CD4-positive, alpha-beta T cell treated with Interleukin-1 beta for 1 hour (primary cell): ENCODE measurements around the gene SARS2.
A peak's percentile ranks its signal among the peaks of the same experiment; 100 is the strongest.
"Not testable (repeated sequence)": the region's sequence is repeated elsewhere in the genome, so short reads cannot be mapped to it uniquely, and the experiment has no call there.

Source experiments
- DNase-seq, 2 donors: peaks; one replicate each; pipeline ENCODE4 v3.0.0-alpha.2; 2020 to 2022

SARS2 gene

GRCh38 chr19:38945562-38946228 lies 15.1 kb upstream of the SARS2 start:
- DNase-seq, result no peak

- no peak for DNase-seq
Measured at GRCh38 chr19:38944981-38945506, 14.5 kb upstream of the SARS2 start.

- no peak for DNase-seq
Measured at GRCh38 chr19:38942471-38943181, 12.1 kb upstream of the SARS2 start.

GRCh38 chr19:38941979-38942378 lies 11.4 kb upstream of the SARS2 start:
- DNase-seq, result no peak

GRCh38 chr19:38941466-38941865 lies 10.9 kb upstream of the SARS2 start:
- DNase-seq, result not testable (repeated sequence)

GRCh38 chr19:38939957-38940356 lies 9.4 kb upstream of the SARS2 start:
- no peak for DNase-seq

- no peak for DNase-seq
Measured at GRCh38 chr19:38933544-38933943, 3.0 kb upstream of the SARS2 start.

- DNase-seq, result peak; percentile 35 to 58
Measured at GRCh38 chr19:38932425-38933179, 2.0 kb upstream of the SARS2 start.

GRCh38 chr19:38931521-38931793 lies 894 bp upstream of the SARS2 start:
- DNase-seq, result no peak

- DNase-seq, result peak; percentile 99
Measured at GRCh38 chr19:38930776-38931520, 385 bp upstream of the SARS2 start, which contains the start of gene MRPS12. Gene MRPS12, plus strand, starts transcription at chr19:38930944. Its CDS starts 351 bp downstream, at chr19:38931295.

- DNase-seq, result peak in 1 of 2 donors; percentile 40
Measured at GRCh38 chr19:38928391-38929001, 2.1 kb downstream of the SARS2 start.

GRCh38 chr19:38924388-38924787 lies 6.2 kb downstream of the SARS2 start:
- peak; percentile 62 to 64 for DNase-seq

- no peak for DNase-seq
Measured at GRCh38 chr19:38922482-38922881, 8.1 kb downstream of the SARS2 start.

GRCh38 chr19:38921420-38922274 lies 8.9 kb downstream of the SARS2 start:
- DNase-seq, result no peak

GRCh38 chr19:38920602-38921419 lies 9.8 kb downstream of the SARS2 start:
- DNase-seq, result no peak

GRCh38 chr19:38919837-38920601 lies 10.5 kb downstream of the SARS2 start:
- no peak for DNase-seq

GRCh38 chr19:38918526-38918925 lies 12.0 kb downstream of the SARS2 start:
- no peak for DNase-seq

GRCh38 chr19:38917921-38918491 lies 12.6 kb downstream of the SARS2 start:
- no peak for DNase-seq

GRCh38 chr19:38917516-38917915 lies 13.0 kb downstream of the SARS2 start:
- no peak for DNase-seq
